ENCODE results near the gene MUC5AC. TPM values are rescaled to one million over a fixed set of nuclear protein-coding genes. Genes with fewer than 3 reads are reported as not detected.

The MUC5AC gene
- total RNA-seq, 1 donor from 2014 or later: not detected

DNA sequence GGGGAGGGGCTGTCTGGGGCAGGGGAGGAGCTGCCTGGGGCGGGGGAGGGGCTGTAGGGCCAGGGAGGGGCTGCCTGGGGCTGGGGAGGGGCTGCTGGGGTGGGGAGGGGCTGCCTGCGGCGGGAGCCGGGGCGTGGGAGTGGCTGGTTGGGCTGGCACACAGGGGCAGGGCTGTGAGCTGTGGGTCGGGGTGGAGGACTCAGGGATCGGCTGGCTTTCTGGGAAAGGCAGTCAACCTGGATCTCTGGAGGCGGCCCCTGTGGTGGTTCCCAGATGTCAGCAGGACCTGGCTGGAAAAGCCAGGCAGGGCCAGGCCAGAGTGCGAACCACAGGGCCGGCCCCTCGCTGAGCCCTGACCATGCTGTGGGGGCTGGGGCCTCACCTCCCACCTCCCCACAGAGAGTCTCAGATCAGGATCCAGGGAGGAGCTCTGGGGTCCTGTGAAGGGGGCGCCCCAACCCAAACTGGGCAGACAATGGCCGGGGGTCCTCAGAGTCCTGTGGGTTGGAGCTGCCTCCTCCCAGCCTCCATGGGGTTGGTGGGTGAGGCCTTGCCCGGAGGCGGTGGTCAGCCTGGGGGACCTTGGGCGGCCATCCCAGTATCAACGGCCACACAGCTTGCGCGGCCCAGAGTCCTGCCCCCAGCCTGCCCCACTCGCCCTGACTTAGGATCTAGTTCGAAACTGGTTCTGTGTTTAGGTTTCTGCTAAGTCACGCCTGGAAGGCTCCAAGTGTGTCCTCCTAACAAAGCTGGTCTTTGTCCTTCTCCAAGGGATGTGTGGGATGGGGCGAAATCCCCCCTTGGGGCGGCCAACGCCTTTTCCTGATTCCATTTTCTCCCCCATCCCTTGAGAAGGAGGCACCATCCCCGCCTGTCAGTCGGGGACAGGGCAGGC, 67.0 kb downstream of the MUC5AC start:
- no peak for DNase-seq (ENCODE audit: low read depth, low spot score)

GRCh38 chr11:1225386-1226225, 67.9 kb downstream of the MUC5AC start:
- DNase-seq (ENCODE audit: low read depth, low spot score): no peak

- no peak for DNase-seq (ENCODE audit: low read depth, low spot score)
These were observed 68.7 kb downstream of the MUC5AC start for GRCh38 chr11:1226226-1226985.

DNA sequence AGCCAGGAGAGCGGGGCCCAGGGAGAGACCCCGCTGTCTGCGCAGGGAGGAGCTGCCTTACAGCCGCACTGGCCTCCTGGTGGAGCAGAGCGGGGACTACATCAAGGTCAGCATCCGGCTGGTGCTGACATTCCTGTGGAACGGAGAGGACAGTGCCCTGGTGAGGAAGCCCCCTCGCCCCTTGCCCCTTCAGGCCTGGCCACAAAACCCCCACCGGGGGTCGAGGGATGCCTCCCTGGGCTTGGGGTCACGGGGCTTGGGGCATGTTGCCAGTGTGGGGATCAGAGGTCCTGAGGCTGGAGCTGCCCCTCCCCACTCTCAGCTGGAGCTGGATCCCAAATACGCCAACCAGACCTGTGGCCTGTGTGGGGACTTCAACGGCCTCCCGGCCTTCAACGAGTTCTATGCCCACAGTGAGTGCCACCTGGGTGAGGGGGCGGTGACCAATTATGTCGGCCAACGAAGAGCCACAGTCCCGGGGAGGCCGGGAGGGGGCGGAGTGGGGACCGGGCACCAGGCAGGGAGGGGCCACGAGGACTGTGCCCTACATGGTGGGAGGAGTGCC, 69.3 kb downstream of the MUC5AC start:
- no peak for DNase-seq (ENCODE audit: low read depth, low spot score)

GRCh38 chr11:1227551-1228100, 69.9 kb downstream of the MUC5AC start:
- no peak for DNase-seq (ENCODE audit: low read depth, low spot score)

- DNase-seq (ENCODE audit: low read depth, low spot score): no peak
These were observed 70.5 kb downstream of the MUC5AC start for GRCh38 chr11:1228101-1228821.

GRCh38 chr11:1228921-1229451, 71.2 kb downstream of the MUC5AC start:
- DNase-seq (ENCODE audit: low read depth, low spot score): no peak

DNA sequence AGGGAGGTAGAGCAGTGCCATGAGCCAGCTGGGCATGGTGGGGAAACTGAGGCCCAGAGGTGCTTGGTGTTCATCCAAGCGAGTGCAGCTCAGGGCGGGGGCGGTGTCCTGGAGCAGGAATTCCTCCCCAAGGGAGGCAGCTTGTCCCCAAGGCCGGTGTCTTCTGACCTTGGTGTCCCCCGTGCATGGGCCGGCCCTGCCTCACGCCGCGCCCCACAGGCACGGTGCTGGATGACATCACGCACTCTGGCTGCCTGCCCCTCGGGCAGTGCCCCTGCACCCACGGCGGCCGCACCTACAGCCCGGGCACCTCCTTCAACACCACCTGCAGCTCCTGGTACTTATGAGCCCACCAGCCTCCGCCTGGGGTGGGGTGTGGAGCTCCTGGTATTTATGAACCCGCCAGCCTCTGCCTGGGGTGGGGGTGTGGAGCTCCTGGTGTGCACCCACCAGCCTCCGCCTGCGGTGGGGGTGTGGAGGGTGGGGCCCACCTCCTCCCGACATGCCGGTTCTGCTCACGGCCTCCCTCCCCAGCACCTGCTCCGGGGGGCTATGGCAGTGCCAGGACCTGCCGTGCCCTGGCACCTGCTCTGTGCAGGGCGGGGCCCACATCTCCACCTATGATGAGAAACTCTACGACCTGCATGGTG, 71.8 kb downstream of the MUC5AC start:
- DNase-seq (ENCODE audit: low read depth, low spot score): no peak

GRCh38 chr11:1230121-1230455, 72.3 kb downstream of the MUC5AC start:
- DNase-seq (ENCODE audit: low read depth, low spot score): no peak

GRCh38 chr11:1230456-1231395, 73.0 kb downstream of the MUC5AC start:
- DNase-seq (ENCODE audit: low read depth, low spot score): no peak

- DNase-seq (ENCODE audit: low read depth, low spot score): no peak
These were observed 73.8 kb downstream of the MUC5AC start for GRCh38 chr11:1231396-1232020.

DNA sequence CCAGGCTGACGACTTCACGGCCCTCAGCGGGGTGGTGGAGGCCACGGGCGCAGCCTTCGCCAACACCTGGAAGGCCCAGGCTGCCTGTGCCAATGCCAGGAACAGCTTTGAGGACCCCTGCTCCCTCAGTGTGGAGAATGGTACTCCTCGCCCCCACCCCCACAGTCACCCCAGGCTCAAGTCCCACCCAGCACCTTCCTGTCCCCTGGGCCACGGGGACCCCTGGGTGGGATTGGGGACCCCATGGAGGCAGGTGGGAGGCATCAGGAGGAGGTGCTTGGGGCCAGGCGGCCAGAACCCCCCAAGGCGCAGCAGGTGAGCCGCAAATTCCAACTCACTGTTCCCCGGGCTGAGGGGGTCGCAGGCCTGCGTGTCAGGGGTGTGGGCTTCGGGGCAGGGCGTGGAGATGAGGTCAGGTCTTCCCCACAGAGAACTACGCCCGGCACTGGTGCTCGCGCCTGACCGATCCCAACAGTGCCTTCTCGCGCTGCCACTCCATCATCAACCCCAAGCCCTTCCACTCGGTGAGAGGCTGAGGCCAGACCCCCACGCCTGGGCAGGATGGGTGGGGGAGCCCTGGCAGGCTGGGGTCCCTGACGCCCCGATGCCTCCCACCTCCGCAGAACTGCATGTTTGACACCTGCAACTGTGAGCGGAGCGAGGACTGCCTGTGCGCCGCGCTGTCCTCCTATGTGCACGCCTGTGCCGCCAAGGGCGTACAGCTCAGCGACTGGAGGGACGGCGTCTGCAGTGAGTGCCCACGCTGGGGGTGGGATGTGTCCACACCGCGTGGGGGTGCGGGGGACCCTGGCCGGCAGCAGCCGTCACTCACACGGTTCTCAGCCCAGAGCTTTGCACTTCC, 74.5 kb downstream of the MUC5AC start:
- no peak for DNase-seq (ENCODE audit: low read depth, low spot score)

- DNase-seq (ENCODE audit: low read depth, low spot score): no peak
These were observed 75.1 kb downstream of the MUC5AC start for GRCh38 chr11:1232883-1233321.

DNA sequence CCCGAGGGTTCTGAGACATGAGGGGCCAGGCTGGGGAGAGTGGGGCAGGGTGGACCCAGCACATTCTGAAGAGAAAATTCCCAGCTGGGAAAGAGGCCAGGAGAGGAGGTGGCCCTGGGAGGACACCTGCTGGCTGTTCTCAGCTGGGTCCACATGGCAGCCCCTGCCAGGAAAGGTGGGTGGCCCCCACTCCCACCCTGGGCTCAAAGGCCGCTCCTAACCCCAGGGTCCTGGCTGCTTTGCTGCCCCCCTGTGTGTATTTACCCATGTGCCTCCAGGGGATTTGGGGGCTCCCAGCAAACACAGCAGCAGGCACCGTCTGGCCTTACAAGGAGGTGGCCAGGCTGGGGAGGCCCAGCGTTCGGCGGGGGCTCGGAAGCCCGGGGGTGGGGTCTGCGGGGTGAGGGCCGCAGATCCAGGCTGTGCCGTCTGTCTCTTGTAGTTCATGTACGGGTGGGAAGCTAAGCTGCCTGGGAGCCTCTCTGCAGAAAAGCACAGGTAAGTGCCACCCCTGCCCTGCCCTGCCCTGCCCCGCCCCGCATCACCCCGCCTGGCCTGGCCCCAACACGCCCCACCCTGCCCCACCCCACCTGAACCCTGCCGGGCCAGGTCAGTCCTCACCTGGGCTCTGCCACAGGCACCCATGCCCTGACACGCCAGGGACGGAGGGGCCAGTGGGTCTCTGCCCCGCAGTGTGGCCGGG, 75.7 kb downstream of the MUC5AC start:
- no peak for DNase-seq (ENCODE audit: low read depth, low spot score)

DNA sequence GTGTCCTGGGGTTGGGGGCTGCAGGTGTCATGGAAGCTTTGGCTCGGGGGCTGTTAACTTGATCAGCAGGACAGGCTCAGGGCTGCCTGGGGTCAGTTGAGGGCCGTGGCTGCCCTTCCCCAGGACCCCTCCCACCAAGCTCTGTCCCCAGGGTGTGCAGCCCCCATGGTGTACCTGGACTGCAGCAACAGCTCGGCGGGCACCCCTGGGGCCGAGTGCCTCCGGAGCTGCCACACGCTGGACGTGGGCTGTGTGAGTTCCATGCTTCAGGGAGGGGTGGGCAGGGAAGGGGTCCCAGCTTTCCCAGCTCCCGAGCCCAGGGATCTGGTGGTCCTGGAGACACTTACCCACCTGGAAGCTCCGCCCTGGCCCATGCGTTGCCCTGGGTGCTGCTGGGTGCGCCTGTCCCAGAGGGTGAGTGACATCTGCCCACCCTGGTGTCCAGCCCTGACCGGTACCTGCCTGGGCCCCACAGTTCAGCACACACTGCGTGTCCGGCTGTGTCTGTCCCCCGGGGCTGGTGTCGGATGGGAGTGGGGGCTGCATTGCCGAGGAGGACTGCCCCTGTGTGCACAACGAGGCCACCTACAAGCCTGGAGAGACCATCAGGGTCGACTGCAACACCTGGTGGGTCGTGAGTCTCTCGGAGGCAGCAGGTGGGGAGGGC, 76.4 kb downstream of the MUC5AC start:
- no peak for DNase-seq (ENCODE audit: low read depth, low spot score)

GRCh38 chr11:1234771-1235305, 77.1 kb downstream of the MUC5AC start:
- DNase-seq (ENCODE audit: low read depth, low spot score): no peak

All from pulmonary artery endothelial cell (primary cell).